Measurements from ENCODE around the gene CBARP.
A peak's percentile ranks its signal among the peaks of the same experiment; 100 is the strongest.

The CBARP gene

DNA sequence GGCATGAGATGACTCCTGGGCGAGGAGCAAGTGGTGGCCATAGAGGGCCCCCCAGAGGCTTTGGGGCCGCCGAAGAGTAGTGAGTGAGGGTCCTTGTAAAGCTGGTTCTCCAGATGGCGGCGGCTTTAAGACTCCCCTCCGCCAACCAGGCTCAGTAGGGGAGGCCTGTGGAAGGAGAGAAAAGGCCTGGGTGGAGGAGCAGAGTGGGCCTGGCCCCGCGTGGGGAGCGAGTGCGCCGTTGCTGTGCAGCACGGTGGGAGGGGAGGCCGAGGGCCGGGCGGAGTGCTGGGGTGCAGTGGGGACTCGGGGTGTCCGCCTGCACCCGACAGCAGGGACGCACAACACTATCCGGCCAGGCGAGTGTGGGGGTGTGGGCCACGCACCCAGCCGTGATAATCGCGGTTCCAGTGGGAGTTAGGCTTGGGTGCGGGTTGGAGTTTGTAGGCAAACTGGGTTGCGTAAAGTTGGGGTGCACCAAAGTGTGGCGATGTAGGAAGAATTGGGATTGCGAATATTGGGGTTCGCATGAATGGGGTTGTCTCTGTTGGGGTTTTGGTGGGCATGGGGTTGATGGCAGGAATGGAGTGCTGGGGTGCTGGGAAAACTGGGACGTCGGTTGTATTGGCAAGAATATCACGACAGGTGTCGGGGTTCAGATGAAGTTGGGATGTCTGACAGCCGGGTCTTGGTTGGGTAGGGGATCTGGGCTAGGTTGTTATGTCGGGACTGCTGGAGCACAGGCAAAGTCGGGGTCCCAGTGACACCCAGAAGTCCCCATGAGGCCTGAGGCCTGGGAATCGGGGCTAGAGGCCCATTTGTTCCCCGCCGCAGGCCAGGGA is 30.6 kb upstream of the CBARP start:
- TF ChIP-seq CTCF (IDR thresholded peaks at IDR 0.05; ENCODE audit: extremely low read depth, insufficient read depth, missing control alignments): no peak

DNA sequence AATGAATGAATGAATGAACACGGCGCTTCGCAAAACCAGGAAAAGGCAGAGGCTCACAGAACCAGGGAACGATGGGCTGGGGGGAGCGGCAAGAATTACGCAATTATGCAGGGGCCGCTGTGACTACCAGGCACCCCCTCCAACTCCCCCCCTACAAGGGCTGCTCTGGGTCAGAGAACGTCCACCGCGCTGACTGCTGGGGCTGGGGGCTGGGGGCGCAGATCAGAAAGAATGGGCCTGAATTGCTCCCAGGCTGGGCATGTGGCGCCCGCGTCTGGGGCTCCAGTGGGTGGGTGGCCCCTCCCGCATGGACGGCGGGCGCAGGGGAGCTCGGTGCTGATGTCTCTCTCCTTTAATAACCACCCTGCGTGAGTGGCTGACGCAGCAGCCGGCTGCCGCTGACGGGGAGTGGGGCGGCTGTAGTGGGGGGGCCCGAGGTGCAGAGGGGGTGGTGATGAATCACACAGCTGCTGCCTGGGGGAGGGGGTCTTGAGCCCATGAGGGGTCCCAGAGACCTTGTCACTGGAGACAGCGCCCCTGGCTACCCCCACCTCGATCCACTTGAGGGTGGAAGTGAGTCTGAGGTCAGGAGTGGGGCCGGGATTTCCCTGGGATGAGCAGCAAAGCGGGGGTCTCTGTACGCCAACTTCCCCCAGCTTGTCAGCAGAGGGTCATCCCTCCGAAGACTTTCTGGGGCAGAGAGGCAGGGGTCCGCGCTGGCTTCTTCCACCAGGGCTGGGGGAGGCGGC is 29.8 kb upstream of the CBARP start:
- in situ Hi-C loops (cut with MboI; ENCODE audit: low pct_unique_long_range_greater_than_20kb, low sequenced_read_pairs, unreplicated experiment): no loop called here
- no peak for TF ChIP-seq CTCF (IDR thresholded peaks at IDR 0.05; ENCODE audit: extremely low read depth, insufficient read depth, missing control alignments)
- no peak for DNase-seq (ENCODE audit: low spot score)

More for the DNA sequence above, 30.6 kb upstream of the CBARP start:
- in situ Hi-C loops (cut with MboI; ENCODE audit: low pct_unique_long_range_greater_than_20kb, low sequenced_read_pairs, unreplicated experiment): no loop called here
- DNase-seq (ENCODE audit: low spot score): no peak

GRCh38 chr19:1266916-1267476 is 29.2 kb upstream of the CBARP start:
- TF ChIP-seq CTCF (IDR thresholded peaks at IDR 0.05; ENCODE audit: extremely low read depth, insufficient read depth, missing control alignments): peak; percentile 98
- in situ Hi-C loops (cut with MboI; ENCODE audit: low pct_unique_long_range_greater_than_20kb, low sequenced_read_pairs, unreplicated experiment): no loop called here
- peak; percentile 80 for DNase-seq (ENCODE audit: low spot score)

- in situ Hi-C loops (cut with MboI; ENCODE audit: low pct_unique_long_range_greater_than_20kb, low sequenced_read_pairs, unreplicated experiment): no loop called here
- peak; percentile 94 for DNase-seq (ENCODE audit: low spot score)
- no peak for TF ChIP-seq CTCF (IDR thresholded peaks at IDR 0.05; ENCODE audit: extremely low read depth, insufficient read depth, missing control alignments)
Measured at GRCh38 chr19:1266129-1266915, 28.5 kb upstream of the CBARP start.

- in situ Hi-C loops (cut with MboI; ENCODE audit: low pct_unique_long_range_greater_than_20kb, low sequenced_read_pairs, unreplicated experiment): no loop called here
- no peak for TF ChIP-seq CTCF (IDR thresholded peaks at IDR 0.05; ENCODE audit: extremely low read depth, insufficient read depth, missing control alignments)
- peak; percentile 33 for DNase-seq (ENCODE audit: low spot score)
Measured at GRCh38 chr19:1265615-1266128, 27.9 kb upstream of the CBARP start.
